OCI-LY7 (cell line): ENCODE results near the gene PHTF1. TPM values are rescaled to one million over a fixed set of nuclear protein-coding genes. Genes with fewer than 3 reads are reported as not detected.

ENCODE experiments used
- BruUV-seq: library from RNA; stranded (reverse); fragments of 400-500 nt; replicated peaks from 2 replicates; lab custom pipeline; 2021; lab: Mats Ljungman, UMichigan
- CTCF ChIA-PET: fragments of 300-600 bp; sonication (Branson Sonifier 250); formaldehyde crosslinking; loops from one replicate; lab custom pipeline; 2022; ENCODE audit warnings: antibody characterized with exemption; ENCODE audit not compliant: unreplicated experiment; lab: Charles Lee
- POLR2A ChIA-PET: fragments of 300-600 bp; sonication (Branson Sonifier 250); formaldehyde crosslinking; loops from one replicate; lab custom pipeline; 2022; ENCODE audit warnings: antibody characterized with exemption; lab: Charles Lee
- DNase-seq: peaks from one replicate; pipeline ENCODE4 v3.0.0-alpha.2; 2015; ENCODE audit warnings: low spot score
- H2AFZ ChIP-seq: fragments of 200-600 bp; sonication (generic), shearing (Covaris generic); 2 replicates; pipeline ENCODE4 v1.6.1; 2014; ENCODE audit warnings: mild to moderate bottlenecking, antibody characterized with exemption, low read length, moderate library complexity
- H3K27ac ChIP-seq: fragments of 200-600 bp; sonication (generic); 2 replicates; pipeline ENCODE4 v1.5.1; 2014; ENCODE audit warnings: mixed run types, low read depth, mild to moderate bottlenecking, moderate library complexity, low read length, inconsistent platforms; ENCODE audit not compliant: poor library complexity, severe bottlenecking
- H3K36me3 ChIP-seq: fragments of 200-600 bp; sonication (generic); 2 replicates; pipeline ENCODE4 v1.6.1; 2014; ENCODE audit warnings: mild to moderate bottlenecking, antibody characterized with exemption, low read length, moderate library complexity, mixed read lengths; ENCODE audit not compliant: insufficient read depth
- H3K4me1 ChIP-seq: fragments of 200-600 bp; sonication (generic); 2 replicates; pipeline ENCODE4 v1.5.1; 2014; ENCODE audit warnings: mild to moderate bottlenecking, low read length; ENCODE audit not compliant: insufficient read depth, poor library complexity, severe bottlenecking
- H3K4me2 ChIP-seq: fragments of 200-600 bp; sonication (generic); 2 replicates; pipeline ENCODE4 v1.6.1; 2014; ENCODE audit warnings: mild to moderate bottlenecking, low read length
- H3K4me3 ChIP-seq: fragments of 200-600 bp; sonication (generic); 2 replicates; pipeline ENCODE4 v1.5.1; 2014; ENCODE audit warnings: mild to moderate bottlenecking, low read depth, low read length; ENCODE audit not compliant: poor library complexity, severe bottlenecking
- H3K79me2 ChIP-seq: fragments of 200-600 bp; sonication (generic); 2 replicates; pipeline ENCODE4 v1.6.1; 2016; ENCODE audit warnings: low read depth, mild to moderate bottlenecking, low read length, moderate library complexity, mixed read lengths; ENCODE audit not compliant: insufficient read depth
- H3K9me2 ChIP-seq: fragments of 200-600 bp; sonication (generic); 2 replicates; pipeline ENCODE4 v1.6.1; 2016; ENCODE audit warnings: mild to moderate bottlenecking, low read length, mixed read lengths; ENCODE audit not compliant: insufficient read depth
- H3K9me3 ChIP-seq: fragments of 200-600 bp; sonication (generic); 2 replicates; pipeline ENCODE4 v1.6.1; 2014; ENCODE audit warnings: mild to moderate bottlenecking, mixed run types, low read length, mixed read lengths
- H4K20me1 ChIP-seq: fragments of 200-600 bp; sonication (generic); 2 replicates; pipeline ENCODE4 v1.6.1; 2014; ENCODE audit warnings: mild to moderate bottlenecking, antibody characterized with exemption, low read length, moderate library complexity, mixed read lengths; ENCODE audit not compliant: insufficient read depth
- EZH2phosphoT487 ChIP-seq: fragments of 200-600 bp; sonication (generic); IDR thresholded peaks from 2 replicates; pipeline ENCODE4 v1.6.1; 2018; ENCODE audit warnings: low read depth, borderline replicate concordance, mild to moderate bottlenecking, mixed run types, antibody characterized with exemption, low read length, moderate library complexity, mixed read lengths
- intact Hi-C: fragments of 100-400 bp; cut with micrococcal nuclease; formaldehyde crosslinking; loops from one replicate; pipeline ENCODE4 v1.10.0; 2022; ENCODE audit not compliant: unreplicated experiment
- total RNA-seq, 2 experiments: library from RNA; depleted of rRNA in 1 of 2; stranded (reverse); fragments of >200 nt in 1 of 2; shearing (Covaris generic) in 1 of 2; gene quantifications; 2 replicates each; pipeline ENCODE4 v1.2.3, GENCODE V29; 2014 to 2022
- TF ChIP-seq, protein P1 (sequence below): fragments of 200-600 bp; sonication (generic); conservative IDR thresholded peaks from 2 replicates; pipeline ENCODE4 v1.5.1; 2014; ENCODE audit warnings: mild to moderate bottlenecking, antibody characterized with exemption, low read length, moderate library complexity, mixed read lengths

The PHTF1 gene
- total RNA-seq, 2 experiments from 2014 or later = 11.8 to 18.8 TPM

GRCh38 chr1:113783254-113784103 lies 24.2 kb upstream of the PHTF1 start:
- peak overlapping the region; percentile 32 for H3K27ac ChIP-seq
- no peaks in the 10 kb centered on the region for H3K9me2 ChIP-seq
- POLR2A ChIA-PET = interaction anchor here (0.5 to 1.7 kb wide), 6 partner anchors 9 to 1376 kb away, joined by 3 to 5 read pairs (median 4); no protein-coding TSS in a partner anchor
- intact Hi-C loops = no loop called here
- H3K4me1 ChIP-seq = peaks cover 33% of the 10 kb centered on the region
- CTCF ChIA-PET = interaction anchor here (1.5 kb wide), 1 partner anchor 24 kb away, joined by 5 read pairs; the partner anchor contains the start of gene PHTF1
- BruUV-seq = no TSS peak
- peaks cover 86% of the 10 kb centered on the region for H3K79me2 ChIP-seq
- no peaks in the 10 kb centered on the region for H3K9me3 ChIP-seq
- peaks cover 12% of the 10 kb centered on the region; the same call in 1 of the 2 replicates for H4K20me1 ChIP-seq
- no peak for TF ChIP-seq EZH2phosphoT487
- TF ChIP-seq, protein P1, sequence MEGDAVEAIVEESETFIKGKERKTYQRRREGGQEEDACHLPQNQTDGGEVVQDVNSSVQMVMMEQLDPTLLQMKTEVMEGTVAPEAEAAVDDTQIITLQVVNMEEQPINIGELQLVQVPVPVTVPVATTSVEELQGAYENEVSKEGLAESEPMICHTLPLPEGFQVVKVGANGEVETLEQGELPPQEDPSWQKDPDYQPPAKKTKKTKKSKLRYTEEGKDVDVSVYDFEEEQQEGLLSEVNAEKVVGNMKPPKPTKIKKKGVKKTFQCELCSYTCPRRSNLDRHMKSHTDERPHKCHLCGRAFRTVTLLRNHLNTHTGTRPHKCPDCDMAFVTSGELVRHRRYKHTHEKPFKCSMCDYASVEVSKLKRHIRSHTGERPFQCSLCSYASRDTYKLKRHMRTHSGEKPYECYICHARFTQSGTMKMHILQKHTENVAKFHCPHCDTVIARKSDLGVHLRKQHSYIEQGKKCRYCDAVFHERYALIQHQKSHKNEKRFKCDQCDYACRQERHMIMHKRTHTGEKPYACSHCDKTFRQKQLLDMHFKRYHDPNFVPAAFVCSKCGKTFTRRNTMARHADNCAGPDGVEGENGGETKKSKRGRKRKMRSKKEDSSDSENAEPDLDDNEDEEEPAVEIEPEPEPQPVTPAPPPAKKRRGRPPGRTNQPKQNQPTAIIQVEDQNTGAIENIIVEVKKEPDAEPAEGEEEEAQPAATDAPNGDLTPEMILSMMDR = no peak
- peak overlapping the region; percentile 60 for H3K4me2 ChIP-seq
- DNase-seq = peak; percentile 62
- H2AFZ ChIP-seq = no peak overlapping the region
- H3K36me3 ChIP-seq = peaks cover 14% of the 10 kb centered on the region
- peak overlapping the region; percentile 6 for H3K4me3 ChIP-seq

DNA sequence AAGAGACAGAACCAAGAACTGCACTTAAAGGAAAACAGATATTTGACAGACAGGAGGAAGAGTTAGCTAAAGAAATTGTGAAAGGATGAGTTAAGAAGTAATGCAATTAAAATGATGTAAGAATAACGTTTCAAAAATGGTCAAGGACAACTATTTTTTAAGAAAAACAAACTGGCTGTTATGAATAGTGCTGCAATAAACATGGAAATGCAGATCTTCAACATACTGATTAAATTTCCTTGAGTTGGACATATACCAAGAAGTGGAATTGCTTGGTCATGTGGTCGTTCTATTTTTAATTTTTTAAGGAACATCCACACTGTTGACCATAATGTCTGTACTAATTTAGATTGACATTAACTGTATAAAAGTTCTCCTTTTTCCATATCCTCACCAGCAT lies 23.1 kb upstream of the PHTF1 start:
- peaks cover 12% of the 10 kb centered on the region; the same call in 1 of the 2 replicates for H4K20me1 ChIP-seq
- CTCF ChIA-PET = no interaction called here

More for the DNA sequence above, 23.1 kb upstream of the PHTF1 start:
- H3K9me3 ChIP-seq = no peaks in the 10 kb centered on the region
- H3K79me2 ChIP-seq = peaks cover 85% of the 10 kb centered on the region
- POLR2A ChIA-PET = interaction anchor here (0.7 to 1.5 kb wide), 2 partner anchors 20 to 390 kb away, joined by 3 to 4 read pairs; no protein-coding TSS in a partner anchor
- peaks cover 18% of the 10 kb centered on the region for H3K36me3 ChIP-seq
- no peak overlapping the region for H3K4me3 ChIP-seq
- no peak for DNase-seq
- H3K9me2 ChIP-seq = no peaks in the 10 kb centered on the region
- BruUV-seq = no TSS peak
- no peak overlapping the region for H3K4me2 ChIP-seq
- TF ChIP-seq EZH2phosphoT487 = no peak
- TF ChIP-seq, protein P1 = no peak
- H3K27ac ChIP-seq = no peak overlapping the region
- H2AFZ ChIP-seq = no peak overlapping the region
- peaks cover 33% of the 10 kb centered on the region for H3K4me1 ChIP-seq
- intact Hi-C loops = no loop called here
